IPS-NIHi11 (cell line): ENCODE measurements around the gene PRKN.

ENCODE experiments used
- DNase-seq: peaks from one replicate; pipeline ENCODE4 v3.0.0; 2012; ENCODE audit warnings: mixed read lengths, low spot score

PRKN gene

DNA sequence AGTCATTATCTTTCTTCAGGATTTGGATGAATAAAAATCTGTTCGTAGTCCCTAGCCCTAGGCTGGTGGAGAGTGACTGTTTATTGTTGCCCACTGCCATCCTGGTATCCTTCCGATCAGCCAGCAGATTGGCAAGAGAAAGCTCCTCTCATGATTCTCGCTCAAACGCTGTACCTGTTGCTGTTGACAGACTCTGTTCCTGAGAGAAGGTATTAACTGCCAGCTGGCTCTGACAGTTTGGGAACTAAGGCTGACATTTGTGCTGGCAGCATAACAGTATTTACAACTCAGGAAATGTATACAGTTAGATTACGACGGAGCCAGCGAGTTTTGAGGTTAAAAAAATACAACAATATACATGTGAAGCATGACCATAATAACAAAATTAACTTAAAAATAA is 674.5 kb downstream of the PRKN start:
- DNase-seq: no peak

DNA sequence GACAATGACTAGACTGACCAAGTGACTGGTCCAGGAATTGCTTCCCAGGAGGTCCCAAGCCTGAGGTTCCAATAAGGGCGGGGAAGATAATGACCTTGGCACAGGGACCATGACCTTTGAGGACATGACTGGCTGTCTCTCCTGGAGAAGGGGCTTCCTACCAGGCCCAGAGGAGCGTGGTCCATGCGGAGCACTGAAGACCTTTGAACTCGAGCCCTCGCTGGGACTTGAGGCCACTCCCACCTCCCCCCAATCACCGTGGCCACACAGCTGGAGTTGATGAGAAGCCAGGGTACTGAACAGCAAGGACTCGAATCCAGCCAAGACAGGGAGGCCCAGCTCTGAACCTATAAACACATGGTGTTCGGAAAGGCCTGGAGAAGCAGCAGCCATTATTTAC is 677.0 kb downstream of the PRKN start:
- DNase-seq: no peak

DNA sequence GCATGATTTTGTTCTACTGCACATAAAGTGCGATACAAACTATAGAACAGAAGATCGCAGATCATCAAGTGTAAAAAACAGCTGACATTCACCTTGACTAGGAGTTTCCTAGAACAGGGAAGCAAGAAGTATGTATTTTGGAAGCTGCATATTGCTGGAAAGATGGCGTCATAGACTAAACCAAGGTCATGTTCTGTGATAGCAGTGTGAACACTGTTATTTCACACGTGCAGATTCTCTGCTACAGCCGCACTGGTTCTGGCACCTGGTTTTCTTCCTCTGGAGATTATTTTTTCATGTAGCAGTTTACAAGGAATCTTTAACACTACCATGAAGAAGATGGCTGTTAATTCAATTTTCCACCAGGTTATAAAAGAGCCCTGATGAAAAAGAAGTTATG is 681.2 kb downstream of the PRKN start:
- no peak for DNase-seq

DNA sequence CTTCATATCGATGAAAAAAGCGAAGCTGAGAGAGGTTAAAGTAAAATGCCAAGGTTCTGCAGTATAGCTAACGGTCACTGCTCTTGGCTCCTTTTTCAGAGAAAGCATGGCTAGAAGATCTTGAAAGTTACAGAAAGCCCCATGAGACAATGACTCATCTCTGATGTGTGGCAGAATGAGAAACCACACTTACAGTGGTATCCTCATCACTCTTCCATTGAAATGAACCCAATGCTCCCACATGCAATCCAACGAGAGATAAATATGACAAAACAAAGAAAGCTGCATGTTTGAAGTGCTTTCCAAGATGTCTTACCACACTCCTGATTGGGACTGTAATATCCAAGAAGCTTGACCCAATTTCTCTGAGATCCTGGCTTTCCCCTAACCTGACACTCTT is 694.9 kb downstream of the PRKN start:
- DNase-seq: no peak

DNA sequence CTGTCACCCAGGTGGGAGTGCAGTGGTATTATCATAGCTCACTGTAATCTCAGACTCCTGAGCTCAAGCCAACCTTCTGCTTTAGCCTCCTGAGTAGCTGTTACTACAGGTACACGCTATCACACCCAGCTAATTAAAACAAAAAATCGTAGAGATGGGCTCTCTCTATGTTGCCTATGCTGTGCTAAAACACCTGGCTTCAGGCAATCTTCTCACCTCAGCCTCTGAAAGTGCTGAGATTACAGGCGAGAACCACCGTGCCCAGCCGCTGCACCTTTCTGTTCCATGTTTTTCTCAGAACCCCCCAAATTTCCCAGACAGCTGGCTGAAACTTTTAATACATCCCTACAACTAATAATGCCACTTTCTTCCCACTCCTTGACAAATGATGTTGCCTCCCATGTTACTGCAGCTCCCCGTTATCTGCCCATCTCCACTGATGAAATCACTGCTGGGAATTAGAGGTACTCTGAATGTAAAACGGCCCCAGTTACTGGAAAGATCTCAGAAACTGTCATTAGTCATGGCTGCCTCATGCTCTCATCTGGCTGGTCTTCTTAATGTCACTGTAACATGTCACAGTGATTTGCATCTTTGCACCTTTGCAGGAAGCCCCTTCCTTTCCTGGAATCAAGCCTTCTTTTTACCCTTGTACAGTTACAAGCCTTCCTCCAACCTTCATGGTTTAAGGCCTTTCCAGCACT is 697.5 kb downstream of the PRKN start:
- no peak for DNase-seq

- DNase-seq: no peak
These were observed 700.7 kb downstream of the PRKN start for GRCh38 chr6:162026843-162027242.

- DNase-seq: no peak
These were observed 701.5 kb downstream of the PRKN start for GRCh38 chr6:162026031-162026430.

DNA sequence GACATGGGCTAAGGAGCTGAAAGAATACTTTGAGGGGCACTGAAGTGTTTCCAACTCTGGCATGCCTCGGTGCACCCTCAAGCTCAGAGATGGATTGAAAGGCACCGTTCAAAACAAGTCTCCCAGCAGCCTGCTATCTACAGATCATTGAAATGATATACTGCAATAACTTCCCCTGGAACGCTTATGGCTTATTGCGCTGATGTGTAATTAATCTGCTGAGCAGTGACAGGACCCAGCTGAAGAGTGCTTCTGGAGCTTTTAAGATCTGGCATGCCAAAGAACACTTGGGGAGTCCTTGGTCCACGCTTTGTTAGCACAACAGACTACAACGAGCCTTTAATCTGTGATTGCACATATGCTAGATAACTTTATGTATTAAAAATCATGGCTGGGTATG is 708.2 kb downstream of the PRKN start:
- DNase-seq: no peak

- no peak for DNase-seq
These were observed 710.0 kb downstream of the PRKN start for GRCh38 chr6:162017536-162017935.

DNA sequence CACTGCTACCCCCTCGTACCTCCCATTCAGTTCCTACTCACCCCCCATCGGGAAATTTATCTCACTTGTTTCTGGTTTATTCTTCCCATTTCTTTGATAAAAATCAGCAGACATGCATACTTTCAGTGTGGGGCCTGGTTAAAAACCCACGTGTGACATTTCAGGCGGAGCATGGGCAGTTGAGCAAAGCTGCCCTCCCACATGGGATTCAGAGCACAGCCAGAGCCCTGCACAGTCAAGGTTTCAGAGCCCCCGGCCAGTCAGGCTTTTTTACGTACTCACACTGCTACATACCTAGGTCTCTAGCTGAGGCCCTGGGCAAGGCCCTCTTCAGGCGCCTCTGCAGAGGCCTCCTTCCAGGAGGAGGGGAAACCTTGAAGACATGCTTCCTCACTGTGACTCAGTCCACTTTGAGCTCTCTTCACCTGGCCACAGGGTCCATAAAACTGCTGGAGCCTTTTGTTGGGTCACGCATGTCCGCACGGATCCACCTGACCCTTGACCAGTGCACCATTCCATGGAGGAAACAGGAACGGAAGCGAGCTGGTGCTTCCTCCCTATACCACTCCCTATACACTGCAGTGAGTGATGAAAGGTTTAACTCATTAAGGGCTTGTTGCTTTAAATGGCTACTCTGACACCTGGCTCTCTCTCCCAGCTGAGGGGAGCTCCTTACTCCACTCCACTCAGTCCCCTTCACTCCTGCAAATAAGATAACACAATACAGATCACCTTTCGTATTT is 713.3 kb downstream of the PRKN start:
- no peak for DNase-seq

DNA sequence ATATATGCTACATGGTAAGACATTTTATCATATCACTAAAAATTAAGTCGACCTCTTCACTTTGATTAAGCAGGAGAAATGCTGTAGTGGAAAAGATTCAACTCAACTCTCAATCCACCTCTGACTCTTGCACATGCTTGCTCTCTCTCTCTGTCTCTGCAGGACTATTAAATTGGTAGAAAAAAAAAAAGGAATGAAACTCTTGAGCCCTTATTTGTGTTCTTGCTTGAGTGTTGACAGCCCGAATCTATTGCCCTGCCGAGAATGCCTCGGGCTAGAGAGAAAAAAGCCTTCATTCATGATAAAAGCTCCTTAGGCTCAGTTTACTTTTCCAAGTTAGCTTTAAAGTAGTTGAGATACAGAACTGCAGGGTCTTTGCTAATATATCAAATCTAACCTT is 722.2 kb downstream of the PRKN start:
- no peak for DNase-seq

GRCh38 chr6:161996783-161997182 is 730.8 kb downstream of the PRKN start:
- DNase-seq: no peak

DNA sequence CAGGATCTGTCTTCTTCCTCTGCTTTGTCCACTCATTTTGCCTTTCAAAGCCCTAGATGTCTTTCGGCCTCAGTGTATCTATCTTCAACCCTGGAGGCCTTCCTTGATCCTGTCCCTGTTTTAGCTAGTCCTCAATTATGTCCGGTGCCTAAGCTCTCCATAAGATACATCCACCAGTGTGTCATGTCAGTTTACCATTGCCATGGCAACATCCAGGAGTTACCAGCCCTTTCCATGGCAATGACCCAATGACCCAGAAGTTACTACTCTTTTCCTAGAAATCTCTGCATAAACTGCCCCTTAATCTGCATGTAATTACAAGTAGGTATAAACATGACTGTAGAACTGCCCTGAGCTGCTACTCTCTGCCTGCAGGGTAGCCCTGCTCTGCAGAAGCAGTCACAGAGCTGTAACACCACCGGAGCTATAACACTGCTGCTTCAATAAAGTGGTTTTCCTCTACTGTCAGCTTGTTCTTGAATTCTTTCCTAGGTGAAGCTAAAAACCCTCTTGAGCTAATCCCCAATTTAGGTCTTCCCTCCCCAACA is 741.6 kb downstream of the PRKN start:
- no peak for DNase-seq

- no peak for DNase-seq
These were observed 742.9 kb downstream of the PRKN start for GRCh38 chr6:161984713-161985112.

DNA sequence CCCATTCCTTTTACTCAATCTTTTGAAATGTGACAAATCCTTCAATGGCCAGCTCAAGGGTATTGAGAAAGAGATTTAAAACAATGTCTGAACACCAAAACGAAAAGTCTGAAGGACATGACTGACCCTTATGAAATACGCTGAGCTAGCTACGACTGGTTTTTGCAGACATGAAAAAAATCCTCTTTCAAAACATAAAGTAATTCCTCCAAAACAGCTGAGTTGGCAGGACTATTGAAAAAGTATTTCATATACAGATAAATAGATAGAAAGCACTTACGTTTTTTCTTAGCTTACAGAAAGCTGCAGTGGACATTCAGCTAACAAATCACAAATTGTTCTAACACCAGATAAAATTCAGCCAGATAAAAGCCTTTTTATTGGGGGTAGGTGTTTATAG is 751.0 kb downstream of the PRKN start:
- no peak for DNase-seq

- DNase-seq: no peak
These were observed 754.5 kb downstream of the PRKN start for GRCh38 chr6:161973064-161973463.

DNA sequence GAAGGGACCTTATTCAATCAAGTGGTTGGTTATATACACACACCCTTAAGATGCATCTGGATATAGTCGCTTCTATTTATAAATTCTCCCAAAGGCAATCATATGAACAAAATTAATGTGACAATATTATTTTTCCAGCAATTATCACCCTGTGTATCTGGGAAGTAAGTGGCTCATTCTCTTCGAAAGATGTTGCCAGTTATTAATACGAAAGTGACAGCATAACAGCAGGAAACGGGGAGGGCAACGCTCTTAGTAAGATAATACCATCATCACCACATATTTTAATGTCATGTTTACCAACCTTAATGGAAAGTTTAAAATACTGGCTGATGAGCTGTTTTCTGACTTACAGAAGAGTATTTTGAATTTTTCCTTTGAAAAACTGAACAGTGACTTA is 756.5 kb downstream of the PRKN start:
- DNase-seq: no peak

GRCh38 chr6:161963634-161964234 is 763.8 kb downstream of the PRKN start:
- no peak for DNase-seq

- no peak for DNase-seq
These were observed 764.4 kb downstream of the PRKN start for GRCh38 chr6:161963181-161963580.

DNA sequence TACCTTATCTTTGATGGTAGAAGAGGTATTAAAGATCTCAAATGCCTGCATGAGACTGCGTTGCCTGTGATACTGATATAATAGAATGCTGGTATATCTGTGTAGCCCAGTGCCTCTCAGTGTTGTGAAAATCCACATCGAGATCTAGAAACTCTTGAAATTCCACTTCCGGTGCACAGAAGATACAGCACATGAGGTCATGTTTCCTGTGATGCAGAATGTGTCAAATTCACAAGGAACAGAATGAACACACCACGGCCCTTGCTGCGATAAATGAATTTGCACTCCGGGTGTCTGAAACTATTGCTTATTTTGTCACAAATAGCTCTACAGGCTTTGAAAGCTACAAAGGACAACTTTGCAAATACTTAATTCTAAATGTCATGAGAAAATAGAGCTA is 765.8 kb downstream of the PRKN start:
- no peak for DNase-seq

GRCh38 chr6:161961046-161961445 is 766.5 kb downstream of the PRKN start:
- DNase-seq: no peak

DNA sequence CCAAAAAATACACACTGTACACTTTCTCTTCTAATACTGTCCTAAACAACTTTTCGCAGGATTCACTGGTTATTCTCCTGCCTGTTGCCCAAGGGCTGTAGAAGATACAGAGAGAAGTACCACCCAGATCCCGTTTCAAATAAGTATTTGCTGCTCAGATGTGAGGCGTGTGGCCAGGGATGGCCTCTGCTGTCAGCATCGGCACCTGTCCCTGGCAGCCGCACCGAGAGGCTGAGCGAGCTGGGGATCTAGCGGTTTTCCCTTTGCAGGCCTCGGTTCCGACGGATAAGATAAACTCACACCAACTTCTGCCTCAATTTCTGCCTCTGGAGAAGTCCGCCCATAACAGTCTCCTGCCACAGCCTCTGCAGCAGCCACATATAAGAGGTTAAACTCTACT is 768.5 kb downstream of the PRKN start:
- DNase-seq: no peak

DNA sequence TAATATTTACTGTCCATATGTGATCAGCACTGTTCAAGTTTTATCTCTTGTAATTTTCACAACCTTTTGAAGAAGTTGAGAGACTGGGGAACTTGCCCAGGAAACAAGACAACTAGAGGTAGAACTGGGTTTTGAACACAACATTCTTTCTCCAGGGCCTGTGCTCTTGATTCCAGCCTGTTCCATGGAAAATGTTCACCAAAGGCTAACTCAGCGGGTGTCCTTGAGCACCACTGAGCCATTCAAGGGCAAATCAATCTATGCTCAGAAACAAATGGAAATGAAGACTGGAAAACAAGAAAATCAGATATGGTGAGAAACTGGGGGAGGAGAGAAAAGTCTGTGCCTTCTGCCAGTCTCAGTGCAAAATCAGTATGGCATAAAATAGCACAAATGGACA is 771.5 kb downstream of the PRKN start:
- DNase-seq: no peak
